H1 (cell line): ENCODE results near the gene SHOC1.

Experiments
- EZH2 ChIP-seq: fragments of 200-600 bp; sonication (generic); IDR thresholded peaks from 2 replicates; pipeline ENCODE4 v1.7.1; 2012; ENCODE audit warnings: low read depth, mild to moderate bottlenecking, moderate library complexity, low read length, inconsistent platforms; ENCODE audit not compliant: severe bottlenecking
- MAFK ChIP-seq: IDR thresholded peaks from 2 replicates; pipeline ENCODE4 v1.6.1; 2012; ENCODE audit warnings: low read depth, mild to moderate bottlenecking, improper control_type of control experiment, low read length
- POLR2A ChIP-seq, 2 experiments: IDR thresholded peaks; 1 replicate in 1 of 2; 2 replicates in 1 of 2; pipeline ENCODE4 v1.6.1; 2011; ENCODE audit warnings: low read depth in 2 of 2, low read length in 2 of 2, mild to moderate bottlenecking in 2 of 2; ENCODE audit errors: control extremely low read depth in 1 of 2
- RAD21 ChIP-seq, 2 experiments: IDR thresholded peaks in 1 of 2; conservative IDR thresholded peaks in 1 of 2; 2 replicates each; pipeline ENCODE4 v1.6.1; 2011; ENCODE audit warnings: low read depth in 2 of 2, low read length in 2 of 2, improper control_type of control experiment in 1 of 2, inconsistent platforms in 1 of 2, mild to moderate bottlenecking in 1 of 2, moderate library complexity in 1 of 2
- SP1 ChIP-seq: IDR thresholded peaks from 2 replicates; pipeline ENCODE4 v1.6.1; 2011; ENCODE audit warnings: low read depth, low read length
- SP2 ChIP-seq: IDR thresholded peaks from 2 replicates; pipeline ENCODE4 v1.6.1; 2012; ENCODE audit warnings: mild to moderate bottlenecking, low read length, inconsistent platforms
- TAF1 ChIP-seq: IDR thresholded peaks from 2 replicates; pipeline ENCODE4 v1.6.1; 2011; ENCODE audit warnings: mild to moderate bottlenecking, low read depth, low read length
- TAF7 ChIP-seq: optimal IDR thresholded peaks from 2 replicates; pipeline ENCODE3; 2011; ENCODE audit warnings: low read depth, mild to moderate bottlenecking, inconsistent platforms, low read length, moderate library complexity, borderline replicate concordance
- TF ChIP-seq, protein P1 (sequence below), 3 experiments: IDR thresholded peaks; 1 replicate in 2 of 3; 2 replicates in 1 of 3; pipeline versions ENCODE4 v1.5.1 to v1.6.1; 2011; ENCODE audit warnings: low read length in 3 of 3, mild to moderate bottlenecking in 3 of 3, inconsistent platforms in 2 of 3, low read depth in 1 of 3, moderate library complexity in 1 of 3; ENCODE audit not compliant: insufficient read depth in 1 of 3; ENCODE audit errors: control extremely low read depth in 1 of 3
- TF ChIP-seq, protein P2 (sequence below): IDR thresholded peaks from 2 replicates; pipeline ENCODE4 v1.6.1; 2012; ENCODE audit warnings: inconsistent platforms

DNA sequence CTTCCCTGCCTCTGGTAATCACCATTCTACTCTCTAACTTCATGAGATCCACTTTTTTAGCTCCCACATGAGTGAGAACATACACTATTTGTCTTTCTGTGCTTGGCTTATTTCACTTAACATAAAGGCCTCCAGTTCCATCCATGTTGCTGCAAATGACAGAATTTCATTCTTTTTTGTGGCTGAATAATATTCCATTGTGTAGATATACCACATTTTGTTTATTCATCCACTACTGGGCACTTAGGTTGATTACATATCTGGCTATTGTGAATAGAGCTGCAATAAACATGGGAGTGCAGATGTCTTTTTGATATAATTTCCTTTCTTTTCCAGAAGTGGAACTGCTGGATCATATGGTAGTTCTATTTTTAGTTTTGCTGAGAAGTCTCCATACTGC, 28.7 kb downstream of the SHOC1 start:
- TF ChIP-seq POLR2A (IDR thresholded peaks at IDR 0.05; ENCODE audit: control extremely low read depth in 1 of 2, low read depth in 2 of 2, low read length in 2 of 2) (no peak), TAF7 (no peak), RAD21 (IDR thresholded peaks at IDR 0.05 in 1 of 2, conservative IDR thresholded peaks at IDR 0.05 in 1 of 2; ENCODE audit: low read depth in 2 of 2, low read length in 2 of 2) (no peak), MAFK (no peak), EZH2 (no peak), TAF1 (no peak), SP1 (no peak), SP2 (no peak)
- TF ChIP-seq, protein P1, sequence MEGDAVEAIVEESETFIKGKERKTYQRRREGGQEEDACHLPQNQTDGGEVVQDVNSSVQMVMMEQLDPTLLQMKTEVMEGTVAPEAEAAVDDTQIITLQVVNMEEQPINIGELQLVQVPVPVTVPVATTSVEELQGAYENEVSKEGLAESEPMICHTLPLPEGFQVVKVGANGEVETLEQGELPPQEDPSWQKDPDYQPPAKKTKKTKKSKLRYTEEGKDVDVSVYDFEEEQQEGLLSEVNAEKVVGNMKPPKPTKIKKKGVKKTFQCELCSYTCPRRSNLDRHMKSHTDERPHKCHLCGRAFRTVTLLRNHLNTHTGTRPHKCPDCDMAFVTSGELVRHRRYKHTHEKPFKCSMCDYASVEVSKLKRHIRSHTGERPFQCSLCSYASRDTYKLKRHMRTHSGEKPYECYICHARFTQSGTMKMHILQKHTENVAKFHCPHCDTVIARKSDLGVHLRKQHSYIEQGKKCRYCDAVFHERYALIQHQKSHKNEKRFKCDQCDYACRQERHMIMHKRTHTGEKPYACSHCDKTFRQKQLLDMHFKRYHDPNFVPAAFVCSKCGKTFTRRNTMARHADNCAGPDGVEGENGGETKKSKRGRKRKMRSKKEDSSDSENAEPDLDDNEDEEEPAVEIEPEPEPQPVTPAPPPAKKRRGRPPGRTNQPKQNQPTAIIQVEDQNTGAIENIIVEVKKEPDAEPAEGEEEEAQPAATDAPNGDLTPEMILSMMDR (IDR thresholded peaks at IDR 0.05; ENCODE audit: control extremely low read depth in 1 of 3, insufficient read depth in 1 of 3, low read depth in 1 of 3, low read length in 3 of 3) = no peak
- TF ChIP-seq, protein P2, sequence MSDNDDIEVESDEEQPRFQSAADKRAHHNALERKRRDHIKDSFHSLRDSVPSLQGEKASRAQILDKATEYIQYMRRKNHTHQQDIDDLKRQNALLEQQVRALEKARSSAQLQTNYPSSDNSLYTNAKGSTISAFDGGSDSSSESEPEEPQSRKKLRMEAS = no peak
